Dermis blood vessel endothelial cell (primary cell): Measurements from ENCODE around the gene PAN2. TPM values are rescaled to one million over a fixed set of nuclear protein-coding genes. Genes with fewer than 3 reads are reported as not detected.
"Not testable (repeated sequence)": the region's sequence is repeated elsewhere in the genome, so short reads cannot be mapped to it uniquely, and the experiment has no call there.

ENCODE experiments used
- DNase-seq: peaks from one replicate; pipeline ENCODE4 v3.0.0; 2010
- total RNA-seq: library from RNA; depleted of rRNA; stranded (reverse); fragments of >200 nt; gene quantifications from 2 replicates; pipeline ENCODE4 v1.2.3, GENCODE V29; 2014

Gene PAN2
- total RNA-seq, 1 donor from 2014 or later = 24.2 TPM

- DNase-seq = no peak
These were observed 7.8 kb upstream of the PAN2 start for GRCh38 chr12:56341616-56342015.

GRCh38 chr12:56339158-56339422 is 5.3 kb upstream of the PAN2 start:
- DNase-seq = no peak

GRCh38 chr12:56338308-56339157 is 4.7 kb upstream of the PAN2 start, which contains the start of gene IL23A:
IL23A (plus strand) TSS chr12:56338884; CDS start chr12:56339045, 161 bp downstream.
- DNase-seq = peak; percentile 42

- DNase-seq = no peak
These were observed 4.0 kb upstream of the PAN2 start for GRCh38 chr12:56337753-56338251.

- DNase-seq = no peak
These were observed 2.8 kb upstream of the PAN2 start for GRCh38 chr12:56336361-56337167.

GRCh38 chr12:56335527-56335926 is 1.7 kb upstream of the PAN2 start:
- not testable (repeated sequence) for DNase-seq

GRCh38 chr12:56334490-56334793 is 642 bp upstream of the PAN2 start:
- no peak for DNase-seq

- DNase-seq = no peak
These were observed 562 bp downstream of the PAN2 start for GRCh38 chr12:56333197-56333678.

GRCh38 chr12:56332512-56333196 is 1.1 kb downstream of the PAN2 start:
- no peak for DNase-seq

GRCh38 chr12:56330936-56331490 is 2.8 kb downstream of the PAN2 start:
- DNase-seq = no peak

GRCh38 chr12:56326533-56326932 is 7.3 kb downstream of the PAN2 start:
- DNase-seq = no peak

GRCh38 chr12:56326126-56326525 is 7.7 kb downstream of the PAN2 start:
- DNase-seq = no peak

GRCh38 chr12:56324206-56324605 is 9.6 kb downstream of the PAN2 start:
- DNase-seq = no peak

GRCh38 chr12:56321610-56322009 is 12.2 kb downstream of the PAN2 start:
- not testable (repeated sequence) for DNase-seq

- DNase-seq = no peak
These were observed 12.8 kb downstream of the PAN2 start for GRCh38 chr12:56321027-56321426.

- no peak for DNase-seq
These were observed 16.1 kb downstream of the PAN2 start for GRCh38 chr12:56317675-56318074.

- DNase-seq = peak; percentile 99
These were observed 18.0 kb downstream of the PAN2 start, which contains the start of gene CNPY2 for GRCh38 chr12:56315622-56316473. CNPY2 (minus strand) TSS chr12:56315988; CDS start chr12:56315217, 771 bp downstream.

GRCh38 chr12:56315249-56315621 is 18.6 kb downstream of the PAN2 start:
- DNase-seq = peak; percentile 44

GRCh38 chr12:56311003-56311402 is 22.8 kb downstream of the PAN2 start:
- DNase-seq = no peak

- no peak for DNase-seq
These were observed 25.1 kb downstream of the PAN2 start for GRCh38 chr12:56308714-56309113.

GRCh38 chr12:56307221-56307965 is 26.4 kb downstream of the PAN2 start:
- no peak for DNase-seq
